H1 (cell line): ENCODE data around the gene FRMD4B. TPM values are rescaled to one million over a fixed set of nuclear protein-coding genes. Genes with fewer than 3 reads are reported as not detected.

Experiments
- CTCF ChIA-PET: fragments of 300-600 bp; sonication (Branson Sonifier 250); formaldehyde crosslinking; loops from one replicate; lab custom pipeline; 2021; ENCODE audit not compliant: partially characterized antibody; lab: Charles Lee
- POLR2A ChIA-PET: fragments of 300-600 bp; sonication (Branson Sonifier 250); formaldehyde crosslinking; loops from one replicate; lab custom pipeline; 2021; ENCODE audit warnings: inconsistent platforms; ENCODE audit not compliant: partially characterized antibody; lab: Charles Lee
- DNase-seq, 2 experiments: peaks; one replicate each; pipeline versions ENCODE4 v3.0.0 to v3.0.0-alpha.2; 2010 to 2022; ENCODE audit warnings: low spot score in 2 of 2, low read depth in 1 of 2, mixed read lengths in 1 of 2
- FAIRE-seq: peaks from 2 replicates; lab custom pipeline; 2011; peaks lifted over from hg19 to GRCh38; lab: Jason Lieb, UNC
- H2AFZ ChIP-seq: 2 replicates; pipeline ENCODE4 v1.8.1; 2012; ENCODE audit warnings: low read length, inconsistent platforms
- H2AK5ac ChIP-seq: 2 replicates; pipeline ENCODE4 v1.6.1; 2013; ENCODE audit warnings: low read depth, low read length
- H2BK120ac ChIP-seq: replicated peaks from 2 replicates; pipeline ENCODE3; 2013; ENCODE audit warnings: low read depth, low read length, inconsistent platforms
- H2BK12ac ChIP-seq: 2 replicates; pipeline ENCODE4 v1.6.1; 2013; ENCODE audit warnings: low read depth, low read length
- H2BK15ac ChIP-seq: 2 replicates; pipeline ENCODE4 v1.6.1; 2013; ENCODE audit warnings: low read length
- H2BK20ac ChIP-seq: 2 replicates; pipeline ENCODE4 v1.6.1; 2013; ENCODE audit warnings: low read length
- H2BK5ac ChIP-seq: 2 replicates; pipeline ENCODE4 v1.6.1; 2013; ENCODE audit warnings: low read depth, low read length
- H3K14ac ChIP-seq: 2 replicates; pipeline ENCODE4 v1.6.1; 2013; ENCODE audit warnings: inconsistent platforms; ENCODE audit not compliant: insufficient read length
- H3K18ac ChIP-seq: 2 replicates; pipeline ENCODE4 v1.6.1; 2013; ENCODE audit warnings: low read length; ENCODE audit errors: extremely low read depth
- H3K23ac ChIP-seq: 2 replicates; pipeline ENCODE4 v1.6.1; 2013; ENCODE audit warnings: inconsistent platforms; ENCODE audit not compliant: insufficient read length
- H3K23me2 ChIP-seq: 2 replicates; pipeline ENCODE4 v1.6.1; 2013; ENCODE audit warnings: low read depth, low read length
- H3K27ac ChIP-seq: 2 replicates; pipeline ENCODE4 v1.6.1; 2011; ENCODE audit warnings: low read depth, low read length, inconsistent platforms
- H3K27me3 ChIP-seq, 4 experiments: replicated peaks in 1 of 4; 1 replicate in 1 of 4; 2 replicates in 3 of 4; pipeline versions ENCODE4 v1.6.1 to v1.8.1; 2011 to 2013; ENCODE audit warnings: low read length in 3 of 4, mild to moderate bottlenecking in 3 of 4, inconsistent platforms in 2 of 4, mixed read lengths in 2 of 4, moderate library complexity in 1 of 4; ENCODE audit not compliant: control insufficient read depth in 3 of 4, insufficient read depth in 3 of 4; ENCODE audit errors: extremely low read depth in 1 of 4
- H3K36me3 ChIP-seq, 4 experiments: 2 replicates each; pipeline versions ENCODE4 v1.6.1 to v1.8.1; 2011 to 2013; ENCODE audit warnings: mild to moderate bottlenecking in 4 of 4, low read length in 3 of 4, moderate library complexity in 2 of 4, control low read depth in 1 of 4, inconsistent platforms in 1 of 4; ENCODE audit not compliant: insufficient read depth in 4 of 4, control insufficient read depth in 2 of 4
- H3K4ac ChIP-seq: replicated peaks from 2 replicates; pipeline ENCODE3; 2013; ENCODE audit warnings: low read length, low read depth, mixed read lengths, inconsistent platforms; ENCODE audit not compliant: insufficient read length
- H3K4me1 ChIP-seq, 4 experiments: replicated peaks in 1 of 4; 1 replicate in 1 of 4; 2 replicates in 3 of 4; pipeline versions ENCODE4 v1.6.1 to v1.8.1; 2011 to 2013; ENCODE audit warnings: low read length in 3 of 4, inconsistent platforms in 2 of 4, mixed read lengths in 1 of 4; ENCODE audit not compliant: insufficient read depth in 4 of 4, control insufficient read depth in 3 of 4
- H3K4me2 ChIP-seq, 2 experiments: 2 replicates each; pipeline versions ENCODE4 v1.6.1 to v1.8.1; 2011 to 2013; ENCODE audit warnings: low read depth in 2 of 2, low read length in 2 of 2, control low read depth in 1 of 2, inconsistent platforms in 1 of 2, mild to moderate bottlenecking in 1 of 2; ENCODE audit not compliant: insufficient read depth in 1 of 2
- H3K4me3 ChIP-seq, 4 experiments: fragments of 200-600, 300-600 bp in 1 of 4; sonication (generic), shearing (Covaris generic), sonication (Bioruptor Twin) in 1 of 4; 2 replicates each; pipeline versions ENCODE4 v1.5.1 to v1.8.1; 2011 to 2016; ENCODE audit warnings: low read length in 4 of 4, low read depth in 3 of 4, control low read depth in 2 of 4, inconsistent platforms in 2 of 4, mild to moderate bottlenecking in 2 of 4, mixed read lengths in 1 of 4, moderate library complexity in 1 of 4; ENCODE audit not compliant: insufficient read depth in 2 of 4; ENCODE audit errors: extremely low read depth in 1 of 4
- H3K56ac ChIP-seq: replicated peaks from 2 replicates; pipeline ENCODE3; 2013; ENCODE audit warnings: low read depth, mild to moderate bottlenecking, mixed read lengths, low read length, inconsistent platforms; ENCODE audit not compliant: insufficient read length
- H3K79me1 ChIP-seq: 2 replicates; pipeline ENCODE4 v1.6.1; 2013; ENCODE audit warnings: low read depth, low read length, control low read depth
- H3K79me2 ChIP-seq, 2 experiments: 2 replicates each; pipeline versions ENCODE4 v1.6.1 to v1.8.1; 2012 to 2013; ENCODE audit warnings: low read length in 2 of 2, mild to moderate bottlenecking in 2 of 2, inconsistent platforms in 1 of 2; ENCODE audit not compliant: insufficient read depth in 2 of 2, control insufficient read depth in 1 of 2
- H3K9ac ChIP-seq, 4 experiments: replicated peaks in 1 of 4; 1 replicate in 1 of 4; 2 replicates in 3 of 4; pipeline versions ENCODE4 v1.6.1 to v1.8.1; 2011 to 2013; ENCODE audit warnings: low read depth in 3 of 4, low read length in 3 of 4, control low read depth in 2 of 4, mild to moderate bottlenecking in 2 of 4, moderate library complexity in 2 of 4, inconsistent platforms in 1 of 4; ENCODE audit errors: extremely low read depth in 1 of 4
- H3K9me3 ChIP-seq, 2 experiments: 2 replicates each; pipeline versions ENCODE4 v1.6.1 to v1.8.1; 2012 to 2013; ENCODE audit warnings: mild to moderate bottlenecking in 2 of 2, moderate library complexity in 2 of 2, control low read depth in 1 of 2, inconsistent platforms in 1 of 2, low read depth in 1 of 2, low read length in 1 of 2, mixed read lengths in 1 of 2; ENCODE audit not compliant: insufficient read depth in 2 of 2
- H4K20me1 ChIP-seq, 2 experiments: replicated peaks in 1 of 2; 2 replicates each; pipeline versions ENCODE3 to v1.8.1; 2011 to 2013; ENCODE audit warnings: inconsistent platforms in 2 of 2, low read length in 2 of 2, mild to moderate bottlenecking in 1 of 2; ENCODE audit not compliant: insufficient read depth in 2 of 2, control insufficient read depth in 1 of 2
- H4K5ac ChIP-seq: 2 replicates; pipeline ENCODE4 v1.6.1; 2013; ENCODE audit warnings: low read length, low read depth, mixed read lengths, inconsistent platforms; ENCODE audit not compliant: insufficient read length
- H4K8ac ChIP-seq: 2 replicates; pipeline ENCODE4 v1.8.0; 2013; ENCODE audit warnings: mild to moderate bottlenecking, moderate library complexity, low read length, inconsistent platforms; ENCODE audit not compliant: insufficient read depth; ENCODE audit errors: extremely low read depth
- H4K91ac ChIP-seq: replicated peaks from 2 replicates; pipeline ENCODE3; 2013; ENCODE audit warnings: low read length, mixed read lengths, inconsistent platforms; ENCODE audit not compliant: insufficient read length
- EP300 ChIP-seq, 2 experiments: IDR thresholded peaks; 1 replicate in 1 of 2; 2 replicates in 1 of 2; pipeline ENCODE4 v1.6.1; 2011 to 2012; ENCODE audit warnings: low read depth in 2 of 2, low read length in 2 of 2, mild to moderate bottlenecking in 2 of 2, borderline replicate concordance in 1 of 2, inconsistent platforms in 1 of 2, moderate library complexity in 1 of 2
- WGBS, 2 experiments: shearing (Covaris generic) in 1 of 2; methylation state at CpG; one replicate each; pipeline versions ENCODE4 v1.1.6 to v1.1.7; 2013 to 2015; ENCODE audit warnings: low lambda C conversion rate in 2 of 2, mixed read lengths in 2 of 2, inconsistent platforms in 1 of 2, low coverage in 1 of 2, missing lambda C conversion rate in 1 of 2; ENCODE audit not compliant: insufficient replicate concordance in 2 of 2, insufficient coverage in 1 of 2, insufficient read length in 1 of 2; ENCODE audit errors: extremely low coverage in 1 of 2, missing lambda C conversion rate in 1 of 2; 5-methylcytosine and 5-hydroxymethylcytosine counted together
- polyA plus RNA-seq, 7 experiments: library from polyadenylated mRNA; depleted of rRNA in 3 of 7; stranded (reverse) in 5 of 7; unstranded in 2 of 7; fragments of >200 nt in 5 of 7; fragments of 200-250 nt in 2 of 7; gene quantifications; 1 replicate in 5 of 7; 2 replicates in 1 of 7; 4 replicates in 1 of 7; pipeline versions ENCODE4 v1.2.1 to v1.2.3, GENCODE V29; 2011 to 2013; ENCODE audit warnings: missing spikeins in 2 of 7, mixed read lengths in 2 of 7
- total RNA-seq: library from RNA; stranded (reverse); fragmentation: NEBNext Ultra II Directional; extraction: Animal tissue kit (Norgen Biotek cat#: 25700); gene quantifications from 2 replicates; pipeline ENCODE4 v1.2.1, GENCODE V29; 2021

The FRMD4B gene
- total and polyA plus RNA-seq, 2 of the 8 experiments (the other 6 are each of a cell fraction or from before 2014, with no cell fraction given), result 2.7 to 7.2 TPM

GRCh38 chr3:69165744-69166143 lies 220.1 kb downstream of the FRMD4B start:
- Histone ChIP-seq H2AK5ac (no peak overlapping the region), H4K91ac (no peak overlapping the region), H3K4me3 (no peak overlapping the region), H3K79me2 (no peaks in the 10 kb centered on the region), H3K36me3 (no peaks in the 10 kb centered on the region), H3K27ac (no peak overlapping the region), H2BK15ac (no peak overlapping the region), H4K8ac (no peak overlapping the region), H3K27me3 (no peaks in the 10 kb centered on the region), H3K4ac (no peak overlapping the region), H3K23me2 (no peaks in the 10 kb centered on the region), H2AFZ (no peak overlapping the region), H2BK5ac (no peak overlapping the region), H3K9me3 (no peaks in the 10 kb centered on the region), H2BK120ac (no peak overlapping the region), H4K20me1 (no peaks in the 10 kb centered on the region), H3K56ac (no peak overlapping the region), H3K79me1 (no peaks in the 10 kb centered on the region), H4K5ac (no peak overlapping the region), H3K14ac (no peak overlapping the region), H2BK20ac (no peak overlapping the region), H3K4me1 (no peaks in the 10 kb centered on the region; a peak in 1 of 7 replicates), H3K4me2 (no peak overlapping the region), H3K18ac (no peak overlapping the region), H3K9ac (no peak overlapping the region), H2BK12ac (no peak overlapping the region), H3K23ac (no peak overlapping the region)
- WGBS, 2 experiments, result 83% methylated on average over 4 of the region's 4 CpGs; no CpG with 5 or more reads in 1 of the 2 experiments
- ChIA-PET POLR2A (interaction anchor here (0.7 kb wide), 1 partner anchor 25 kb away, joined by 3 read pairs; no protein-coding TSS in a partner anchor), CTCF (interaction anchor here (0.8 to 13.8 kb wide), 12 partner anchors 9 to 505 kb away, joined by 3 to 471 read pairs (median 4); no protein-coding TSS in a partner anchor)
- FAIRE-seq (no peak), DNase-seq (no peak)
- TF ChIP-seq EP300 (IDR thresholded peaks at IDR 0.05; ENCODE audit: borderline replicate concordance in 1 of 2, low read depth in 2 of 2, low read length in 2 of 2), result no peak
